ENCODE data around the gene PDE8B. TPM values are rescaled to one million over a fixed set of nuclear protein-coding genes. Genes with fewer than 3 reads are reported as not detected.

PDE8B gene
- total and polyA plus RNA-seq, 7 donors, result 0.23 to 11.3 (median 2.9) TPM

DNA sequence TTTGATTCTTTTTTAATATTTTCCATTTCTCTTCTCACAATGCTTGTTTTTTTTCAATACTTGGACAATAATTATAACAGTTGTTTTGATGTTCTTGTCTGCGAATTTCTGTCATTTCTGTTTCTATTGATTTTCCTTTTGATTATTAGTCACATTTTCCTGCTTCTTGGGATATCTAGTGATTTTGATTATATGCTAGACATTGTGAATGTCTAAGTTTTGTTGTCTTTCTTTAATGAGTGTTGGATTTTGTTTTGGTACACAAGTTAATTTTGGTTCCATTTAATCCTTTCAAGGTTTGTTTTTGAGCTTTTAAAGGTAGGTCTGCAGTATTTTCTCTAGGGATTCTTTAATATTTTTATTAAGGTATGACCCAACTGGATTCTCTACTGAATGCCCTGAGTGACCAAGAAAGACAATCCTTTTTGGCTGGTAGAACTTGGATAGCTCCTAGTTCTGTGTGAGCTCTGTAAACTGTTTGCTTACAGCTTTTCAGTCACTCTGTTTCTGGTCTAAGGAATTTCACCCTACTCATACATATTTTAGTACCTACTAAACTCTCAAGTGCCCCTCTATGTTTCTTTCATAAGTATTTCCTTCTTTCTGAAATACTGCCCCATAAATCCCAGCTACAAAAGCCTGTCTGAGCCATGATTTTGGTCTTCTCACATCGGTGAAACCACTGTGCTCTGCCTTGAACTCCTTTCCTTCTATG, 12.5 kb upstream of the PDE8B start:
- DNase-seq, result no peak
- TF ChIP-seq, protein P1, sequence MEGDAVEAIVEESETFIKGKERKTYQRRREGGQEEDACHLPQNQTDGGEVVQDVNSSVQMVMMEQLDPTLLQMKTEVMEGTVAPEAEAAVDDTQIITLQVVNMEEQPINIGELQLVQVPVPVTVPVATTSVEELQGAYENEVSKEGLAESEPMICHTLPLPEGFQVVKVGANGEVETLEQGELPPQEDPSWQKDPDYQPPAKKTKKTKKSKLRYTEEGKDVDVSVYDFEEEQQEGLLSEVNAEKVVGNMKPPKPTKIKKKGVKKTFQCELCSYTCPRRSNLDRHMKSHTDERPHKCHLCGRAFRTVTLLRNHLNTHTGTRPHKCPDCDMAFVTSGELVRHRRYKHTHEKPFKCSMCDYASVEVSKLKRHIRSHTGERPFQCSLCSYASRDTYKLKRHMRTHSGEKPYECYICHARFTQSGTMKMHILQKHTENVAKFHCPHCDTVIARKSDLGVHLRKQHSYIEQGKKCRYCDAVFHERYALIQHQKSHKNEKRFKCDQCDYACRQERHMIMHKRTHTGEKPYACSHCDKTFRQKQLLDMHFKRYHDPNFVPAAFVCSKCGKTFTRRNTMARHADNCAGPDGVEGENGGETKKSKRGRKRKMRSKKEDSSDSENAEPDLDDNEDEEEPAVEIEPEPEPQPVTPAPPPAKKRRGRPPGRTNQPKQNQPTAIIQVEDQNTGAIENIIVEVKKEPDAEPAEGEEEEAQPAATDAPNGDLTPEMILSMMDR (IDR thresholded peaks at IDR 0.05), result no peak
- no peak for TF ChIP-seq POLR2AphosphoS5 (IDR thresholded peaks at IDR 0.05)
- TF ChIP-seq POLR2A (IDR thresholded peaks at IDR 0.05), result no peak
- no peak for TF ChIP-seq EP300 (IDR thresholded peaks at IDR 0.05)
- intact Hi-C loops (cut with DNase I), result no loop called here
- H3K27me3 ChIP-seq, result no peaks in the 10 kb centered on the region
- H3K4me1 ChIP-seq, result no peaks in the 10 kb centered on the region
- H3K4me3 ChIP-seq, result no peak overlapping the region
- H3K36me3 ChIP-seq, result no peaks in the 10 kb centered on the region
- peaks cover 0 to 6% (median 0%) of the 10 kb centered on the region in 4 donors for H3K9me3 ChIP-seq
- WGBS, 2 donors, result 64 to 68% methylated on average over 2 of the region's 2 CpGs
- no peak overlapping the region for H3K27ac ChIP-seq

DNA sequence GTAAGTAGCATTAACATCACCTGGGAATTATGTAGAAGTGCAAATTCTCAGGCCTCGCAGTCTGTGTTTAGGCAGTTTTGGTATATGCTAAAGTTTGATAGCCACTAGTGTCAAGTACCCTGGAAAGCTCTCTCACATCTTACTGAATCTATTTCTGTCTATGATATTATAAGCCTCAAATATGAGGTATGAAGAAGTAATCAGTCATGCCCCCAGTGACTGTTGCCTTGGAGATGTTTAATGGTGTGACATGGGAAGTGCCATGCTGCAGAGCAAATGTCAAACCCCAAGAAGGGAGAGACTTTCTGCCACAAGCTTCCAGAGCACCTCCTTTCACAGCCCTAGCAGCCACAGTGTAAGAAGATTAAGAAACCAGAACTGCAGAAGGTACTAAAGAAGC, 9.8 kb upstream of the PDE8B start:
- no peak overlapping the region for H3K4me3 ChIP-seq
- no peak for DNase-seq
- intact Hi-C loops (cut with DNase I), result no loop called here
- H3K9me3 ChIP-seq, result peaks cover 0 to 6% (median 0%) of the 10 kb centered on the region in 4 donors
- H3K27ac ChIP-seq, result no peak overlapping the region
- H3K36me3 ChIP-seq, result no peaks in the 10 kb centered on the region
- TF ChIP-seq EP300 (IDR thresholded peaks at IDR 0.05) (no peak), POLR2A (IDR thresholded peaks at IDR 0.05) (no peak), POLR2AphosphoS5 (IDR thresholded peaks at IDR 0.05) (no peak)
- TF ChIP-seq, protein P1 (IDR thresholded peaks at IDR 0.05), result no peak
- H3K4me1 ChIP-seq, result no peaks in the 10 kb centered on the region
- H3K27me3 ChIP-seq, result no peaks in the 10 kb centered on the region
- WGBS, 2 donors, result 92 to 97% methylated on average over 1 of the region's 1 CpG

DNA sequence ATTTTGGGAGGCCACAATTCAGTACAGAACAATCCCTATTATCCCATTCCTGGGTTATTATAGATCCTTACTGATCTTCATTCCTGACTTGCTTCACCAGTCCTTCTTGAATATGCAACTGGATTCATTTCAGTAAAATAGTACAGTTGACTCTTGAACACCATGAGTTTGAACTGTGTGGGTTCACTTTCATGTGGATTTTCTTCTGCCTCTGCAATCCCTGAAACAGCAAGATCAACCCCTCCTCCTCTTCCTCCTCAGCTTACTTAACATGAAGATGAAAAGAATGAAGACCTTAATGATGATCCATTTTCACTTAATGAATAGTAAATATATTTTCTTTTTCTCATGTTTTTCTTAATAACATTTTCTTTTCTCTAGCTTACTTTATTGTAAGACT, 8.3 kb upstream of the PDE8B start:
- Histone ChIP-seq H3K36me3 (no peaks in the 10 kb centered on the region), H3K27ac (no peak overlapping the region), H3K4me3 (no peak overlapping the region), H3K4me1 (no peaks in the 10 kb centered on the region), H3K9me3 (peaks cover 0 to 6% (median 0%) of the 10 kb centered on the region in 4 donors), H3K27me3 (no peaks in the 10 kb centered on the region)
- TF ChIP-seq POLR2A (IDR thresholded peaks at IDR 0.05) (no peak), POLR2AphosphoS5 (IDR thresholded peaks at IDR 0.05) (no peak), EP300 (IDR thresholded peaks at IDR 0.05) (no peak)
- TF ChIP-seq, protein P1 (IDR thresholded peaks at IDR 0.05), result no peak
- intact Hi-C loops (cut with DNase I), result no loop called here
- DNase-seq, result no peak

DNA sequence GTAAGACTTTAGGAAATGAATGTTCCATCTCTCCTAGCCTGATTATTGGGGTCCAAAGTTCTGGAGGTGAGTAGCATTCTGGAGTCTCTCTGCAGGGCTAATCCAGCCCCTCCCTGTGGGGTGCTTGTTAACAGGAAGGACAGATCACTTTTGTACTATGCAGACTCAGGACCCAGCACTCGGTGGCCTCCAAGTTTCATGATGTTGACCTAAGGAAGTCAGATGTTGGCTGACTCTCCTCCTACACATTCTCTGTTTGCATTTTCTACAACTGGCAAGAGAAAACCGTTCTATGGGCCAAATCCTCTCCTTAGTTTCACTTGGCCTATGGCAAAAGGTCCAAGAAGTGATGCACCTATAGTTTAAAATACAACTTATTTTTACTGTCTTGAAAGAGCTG, 5.5 kb upstream of the PDE8B start:
- H3K4me3 ChIP-seq, result no peak overlapping the region
- no peak for DNase-seq
- H3K36me3 ChIP-seq, result no peaks in the 10 kb centered on the region
- 21 to 52% methylated on average over 2 of the region's 2 CpGs for WGBS, 2 donors
- peaks cover 0 to 4% (median 0%) of the 10 kb centered on the region in 4 donors for H3K4me1 ChIP-seq
- H3K27ac ChIP-seq, result no peak overlapping the region
- H3K27me3 ChIP-seq, result no peaks in the 10 kb centered on the region
- intact Hi-C loops (cut with DNase I), result loop anchor here (5.0 kb wide), 1 partner anchor 38 kb away; no protein-coding TSS in a partner anchor
- H3K9me3 ChIP-seq, result no peaks in the 10 kb centered on the region
- TF ChIP-seq, protein P1 (IDR thresholded peaks at IDR 0.05), result no peak
- no peak for TF ChIP-seq EP300 (IDR thresholded peaks at IDR 0.05)

Measured in sigmoid colon (tissue), 7 donors.